DLD1 (cell line): ENCODE results near the gene ATRN.
"Not testable (repeated sequence)": the region's sequence is repeated elsewhere in the genome, so short reads cannot be mapped to it uniquely, and the experiment has no call there.

ENCODE experiments used
- in situ Hi-C: cut with HindIII; loops from 2 replicates; pipeline ENCODE4 v1.10.0; 2017; ENCODE audit warnings: low sequenced_read_pairs

ATRN gene

GRCh38 chr20:3465301-3465700 is 5.5 kb upstream of the ATRN start:
- in situ Hi-C loops = no loop called here

- in situ Hi-C loops = no loop called here
Observed at GRCh38 chr20:3470208-3470626, 601 bp upstream of the ATRN start.

GRCh38 chr20:3471397-3472021 is 691 bp downstream of the ATRN start:
- in situ Hi-C loops = no loop called here

- in situ Hi-C loops = no loop called here
Observed at GRCh38 chr20:3472105-3472504, 1.3 kb downstream of the ATRN start.

- in situ Hi-C loops = no loop called here
Observed at GRCh38 chr20:3473324-3473723, 2.5 kb downstream of the ATRN start.

GRCh38 chr20:3473944-3474343 is 3.1 kb downstream of the ATRN start:
- in situ Hi-C loops = no loop called here

GRCh38 chr20:3477003-3477860 is 6.4 kb downstream of the ATRN start:
- in situ Hi-C loops = not testable (repeated sequence)

GRCh38 chr20:3477861-3478544 is 7.2 kb downstream of the ATRN start:
- in situ Hi-C loops = no loop called here

GRCh38 chr20:3479025-3479424 is 8.2 kb downstream of the ATRN start:
- in situ Hi-C loops = no loop called here

GRCh38 chr20:3479759-3480615 is 9.2 kb downstream of the ATRN start:
- in situ Hi-C loops = no loop called here

- in situ Hi-C loops = no loop called here
Observed at GRCh38 chr20:3483309-3483708, 12.5 kb downstream of the ATRN start.

GRCh38 chr20:3483784-3484183 is 13.0 kb downstream of the ATRN start:
- in situ Hi-C loops = no loop called here

- in situ Hi-C loops = no loop called here
Observed at GRCh38 chr20:3485913-3486312, 15.1 kb downstream of the ATRN start.

- in situ Hi-C loops = no loop called here
Observed at GRCh38 chr20:3486850-3487249, 16.0 kb downstream of the ATRN start.

- in situ Hi-C loops = no loop called here
Observed at GRCh38 chr20:3492669-3493068, 21.9 kb downstream of the ATRN start.

- in situ Hi-C loops = no loop called here
Observed at GRCh38 chr20:3494218-3494617, 23.4 kb downstream of the ATRN start.

GRCh38 chr20:3502878-3503277 is 32.1 kb downstream of the ATRN start:
- in situ Hi-C loops = no loop called here

- in situ Hi-C loops = no loop called here
Observed at GRCh38 chr20:3505148-3505547, 34.3 kb downstream of the ATRN start.

- in situ Hi-C loops = no loop called here
Observed at GRCh38 chr20:3509064-3509463, 38.2 kb downstream of the ATRN start.

GRCh38 chr20:3510110-3510509 is 39.3 kb downstream of the ATRN start:
- in situ Hi-C loops = no loop called here

GRCh38 chr20:3512239-3512638 is 41.4 kb downstream of the ATRN start:
- in situ Hi-C loops = not testable (repeated sequence)
